ENCODE measurements around the gene ARHGEF6.

- TF ChIP-seq CTCF (IDR thresholded peaks at IDR 0.05) = no peak
- TF ChIP-seq POLR2A (IDR thresholded peaks at IDR 0.05) = no peak
These were observed 154.5 kb downstream of the ARHGEF6 start for GRCh38 chrX:136626237-136626636.

All from Peyer's patch (tissue), 4 donors.